GM19099 (cell line): Measurements from ENCODE around the gene PDXP.

Experiments used
- POLR2A ChIP-seq: IDR thresholded peaks from 3 replicates; pipeline ENCODE4 v1.6.1; 2011; ENCODE audit warnings: low read depth; ENCODE audit not compliant: insufficient read length; ENCODE audit errors: extremely low read depth

Gene PDXP

DNA sequence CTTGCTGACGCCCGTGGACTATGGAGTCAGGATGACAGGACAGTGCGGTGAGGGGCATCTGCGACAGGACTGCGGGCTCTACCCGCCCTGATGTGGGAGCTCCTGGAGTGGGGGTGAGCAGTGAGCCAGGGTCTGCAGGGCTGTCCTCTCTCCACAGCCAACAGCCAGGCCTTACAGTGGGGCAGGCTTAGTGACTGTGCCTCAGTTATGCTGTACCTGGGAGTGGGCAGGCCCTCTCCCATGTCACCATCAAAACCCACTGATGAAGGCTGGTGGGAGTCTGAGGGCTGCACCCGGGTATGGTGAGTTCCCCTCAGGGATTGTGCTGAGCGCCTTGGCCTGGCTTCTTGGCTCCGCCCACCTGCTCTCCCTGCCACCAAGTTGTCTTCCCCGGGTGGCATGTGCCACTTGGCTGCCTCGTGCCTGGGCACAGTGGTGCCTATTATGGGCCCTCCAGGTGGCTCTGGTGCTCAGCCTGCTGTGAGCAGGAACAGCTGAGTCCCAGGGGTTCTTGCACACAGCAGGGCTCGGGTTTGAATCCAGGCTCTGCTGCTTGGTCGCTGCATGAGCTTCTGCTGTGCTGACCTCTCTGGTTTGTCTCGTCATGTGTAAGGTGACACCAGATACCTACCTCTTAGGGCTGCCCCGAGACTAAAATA is 34.2 kb downstream of the PDXP start:
- TF ChIP-seq POLR2A, result no peak

DNA sequence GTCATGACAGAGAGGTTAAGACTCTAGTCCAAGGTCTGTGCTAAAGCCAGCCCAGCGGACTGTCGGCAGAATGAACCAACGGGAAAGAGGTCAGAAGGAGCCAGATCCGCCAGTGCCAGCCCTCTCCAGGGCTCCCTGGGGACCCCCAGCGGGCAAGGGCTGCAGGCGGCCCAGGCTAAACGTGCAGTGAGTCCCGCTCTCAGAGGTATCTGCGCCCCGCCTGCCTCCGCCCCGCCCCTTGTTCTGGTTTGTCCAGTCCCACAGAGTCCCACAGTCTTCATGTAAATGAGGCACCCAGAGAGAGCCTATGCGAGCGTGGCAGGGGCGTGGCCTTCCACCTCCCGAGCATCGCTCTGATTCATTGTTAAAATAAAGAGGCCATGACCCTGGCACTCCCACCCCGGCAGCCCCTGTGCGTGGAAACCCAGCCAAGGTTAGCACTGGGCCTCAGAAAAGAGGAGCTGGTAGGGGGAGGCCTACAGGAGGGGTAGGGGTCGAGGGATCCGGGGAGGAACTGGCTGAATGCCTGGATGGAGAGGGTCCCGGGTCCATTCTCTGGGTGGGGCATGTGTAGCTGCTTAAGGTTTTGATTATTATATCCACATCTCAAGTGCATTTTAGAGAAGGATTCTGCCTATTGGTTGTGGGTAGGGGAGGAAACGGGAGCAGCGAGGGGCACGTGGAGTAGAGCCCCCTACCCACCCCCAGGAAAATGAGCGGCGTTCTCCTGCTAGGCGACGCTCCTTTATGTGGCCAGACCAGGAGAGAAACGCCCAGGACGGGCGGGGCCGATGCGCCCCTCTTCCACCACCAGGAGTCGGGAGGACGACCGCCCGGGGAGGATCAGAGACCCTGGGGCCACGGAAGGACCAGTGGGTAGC is 38.4 kb downstream of the PDXP start, which contains the start of gene TRIOBP:
Gene TRIOBP, plus strand, starts transcription at position 392 of the 881 bp plus-strand sequence. CDS start 4,318 bp downstream, outside the sequence.
- no peak for TF ChIP-seq POLR2A

DNA sequence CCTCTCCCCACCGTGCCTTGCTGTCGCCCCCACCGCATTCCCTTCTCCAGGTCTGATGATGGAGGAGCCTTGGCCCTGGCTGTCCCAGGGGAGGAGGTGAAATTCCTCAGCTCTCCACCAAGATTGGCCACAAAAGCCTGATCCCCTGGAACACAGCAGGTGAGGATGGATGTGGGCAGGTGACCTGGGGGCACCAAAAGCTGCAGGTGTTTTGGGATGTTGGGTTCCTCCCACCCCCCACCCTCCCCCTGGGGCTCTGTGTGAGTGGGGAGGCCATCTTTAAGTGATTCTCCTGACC is 39.0 kb downstream of the PDXP start:
- no peak for TF ChIP-seq POLR2A

DNA sequence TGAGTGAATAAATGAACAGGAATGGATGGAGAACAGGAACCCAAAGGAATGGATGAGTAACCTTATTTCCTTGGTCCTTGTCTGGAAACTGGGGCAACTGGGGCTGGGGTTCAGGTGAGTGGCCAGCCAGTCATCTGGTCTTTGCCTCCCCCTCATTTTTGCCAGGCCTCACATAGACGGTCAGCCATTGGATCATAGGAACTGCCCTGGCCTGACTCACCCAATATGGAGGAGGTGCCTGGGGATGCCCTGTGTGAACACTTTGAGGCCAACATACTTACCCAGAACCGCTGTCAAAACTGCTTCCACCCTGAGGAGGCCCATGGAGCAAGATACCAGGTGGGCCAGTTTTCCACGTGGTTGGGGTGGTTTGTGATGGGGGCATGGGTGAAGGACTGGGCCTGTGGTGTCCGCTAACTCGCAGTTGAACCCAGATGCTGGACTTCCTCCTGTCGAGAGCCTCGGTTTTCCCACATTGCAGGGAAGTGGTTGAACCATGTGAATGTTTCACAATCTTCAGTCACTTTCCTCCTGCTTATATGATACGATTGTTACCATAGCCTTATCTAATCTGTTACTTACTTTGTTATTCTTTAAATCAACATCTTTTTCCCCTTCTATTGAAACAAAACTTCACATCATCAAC is 42.7 kb downstream of the PDXP start:
- no peak for TF ChIP-seq POLR2A

- no peak for TF ChIP-seq POLR2A
These were observed 45.4 kb downstream of the PDXP start for GRCh38 chr22:37703906-37704305.

DNA sequence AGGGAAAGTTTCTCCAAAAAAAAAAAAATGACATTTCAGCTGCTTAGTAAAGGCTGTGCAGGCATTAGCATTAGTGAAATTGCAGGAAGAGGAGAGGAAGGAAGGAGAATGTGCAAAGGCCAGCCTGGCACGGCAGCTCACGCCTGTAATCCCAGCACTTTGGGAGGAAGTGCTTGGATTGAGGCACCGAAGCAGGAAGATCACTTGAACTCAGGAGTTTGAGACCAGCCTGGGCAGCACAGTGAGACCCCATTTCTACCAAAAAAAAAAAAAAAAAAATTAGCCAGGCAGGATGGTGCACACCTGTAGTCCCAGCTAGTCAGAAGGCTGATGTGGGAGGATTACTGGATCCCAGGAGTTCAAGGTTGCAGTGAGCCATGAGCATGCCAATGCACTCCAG is 46.1 kb downstream of the PDXP start:
- TF ChIP-seq POLR2A, result no peak

- TF ChIP-seq POLR2A, result no peak
These were observed 46.7 kb downstream of the PDXP start for GRCh38 chr22:37705205-37705604.

- no peak for TF ChIP-seq POLR2A
These were observed 50.3 kb downstream of the PDXP start for GRCh38 chr22:37708580-37709444.

GRCh38 chr22:37709445-37709765 is 50.9 kb downstream of the PDXP start:
- TF ChIP-seq POLR2A, result no peak

GRCh38 chr22:37710675-37711074 is 52.2 kb downstream of the PDXP start:
- TF ChIP-seq POLR2A, result no peak

DNA sequence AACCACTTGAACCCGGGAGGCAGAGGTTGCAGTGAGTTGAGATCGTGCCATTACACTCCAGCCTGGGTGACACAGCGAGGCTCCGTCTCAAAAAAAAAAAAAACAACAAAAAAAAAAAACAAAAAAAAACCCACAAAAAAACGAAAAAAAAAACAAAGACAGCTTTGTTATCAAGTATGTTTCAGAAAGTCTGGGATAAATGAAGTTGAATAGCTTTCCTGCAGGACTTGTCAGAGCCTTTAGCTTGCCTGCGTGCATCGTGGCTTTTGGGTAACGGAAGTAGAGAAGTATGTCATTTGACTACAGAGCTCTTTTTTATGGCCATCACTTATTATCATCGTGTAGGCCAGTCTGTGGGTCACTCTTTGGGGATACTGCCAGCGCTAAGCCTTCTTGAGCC is 53.0 kb downstream of the PDXP start:
- no peak for TF ChIP-seq POLR2A

- TF ChIP-seq POLR2A, result no peak
These were observed 55.2 kb downstream of the PDXP start for GRCh38 chr22:37713761-37714160.

- no peak for TF ChIP-seq POLR2A
These were observed 56.1 kb downstream of the PDXP start for GRCh38 chr22:37714634-37715033.

- TF ChIP-seq POLR2A, result no peak
These were observed 57.2 kb downstream of the PDXP start for GRCh38 chr22:37715760-37716159.
